ENCODE results near the gene CWH43.
"Not testable (repeated sequence)": the region's sequence is repeated elsewhere in the genome, so short reads cannot be mapped to it uniquely, and the experiment has no call there.

CWH43 gene

DNA sequence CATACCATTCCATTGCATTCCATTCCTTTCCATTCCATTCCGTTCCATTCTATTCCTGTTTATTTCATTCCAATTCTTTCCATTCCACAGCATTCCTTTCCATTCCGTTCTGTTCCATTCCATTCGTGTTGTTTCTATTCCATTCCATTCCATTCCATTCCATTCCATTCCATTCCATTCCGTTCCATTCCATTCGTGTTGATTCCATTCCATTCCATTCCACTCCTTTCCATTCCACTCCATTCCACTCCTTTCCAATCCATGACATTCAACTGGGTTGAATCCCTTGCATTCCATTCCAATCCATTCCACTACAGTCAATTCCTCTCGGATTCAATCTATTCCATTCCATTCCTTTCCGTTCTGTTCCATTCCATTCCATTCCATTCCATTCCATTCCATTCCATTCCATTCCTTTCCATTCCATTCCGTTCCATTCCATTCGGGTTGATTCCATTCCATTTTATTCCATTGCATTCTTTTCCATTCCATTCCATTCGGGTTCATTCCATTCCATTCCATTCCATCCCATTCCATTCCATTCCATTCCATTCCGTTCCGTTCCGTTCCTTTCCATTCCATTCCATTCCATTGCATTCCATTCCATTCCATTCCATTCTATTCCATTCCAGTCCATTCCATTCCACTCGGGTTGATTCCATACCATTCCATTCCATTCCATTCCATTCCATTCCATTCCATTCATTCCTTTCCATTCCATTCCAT, 112.1 kb downstream of the CWH43 start:
- not testable (repeated sequence) for DNase-seq

DNA sequence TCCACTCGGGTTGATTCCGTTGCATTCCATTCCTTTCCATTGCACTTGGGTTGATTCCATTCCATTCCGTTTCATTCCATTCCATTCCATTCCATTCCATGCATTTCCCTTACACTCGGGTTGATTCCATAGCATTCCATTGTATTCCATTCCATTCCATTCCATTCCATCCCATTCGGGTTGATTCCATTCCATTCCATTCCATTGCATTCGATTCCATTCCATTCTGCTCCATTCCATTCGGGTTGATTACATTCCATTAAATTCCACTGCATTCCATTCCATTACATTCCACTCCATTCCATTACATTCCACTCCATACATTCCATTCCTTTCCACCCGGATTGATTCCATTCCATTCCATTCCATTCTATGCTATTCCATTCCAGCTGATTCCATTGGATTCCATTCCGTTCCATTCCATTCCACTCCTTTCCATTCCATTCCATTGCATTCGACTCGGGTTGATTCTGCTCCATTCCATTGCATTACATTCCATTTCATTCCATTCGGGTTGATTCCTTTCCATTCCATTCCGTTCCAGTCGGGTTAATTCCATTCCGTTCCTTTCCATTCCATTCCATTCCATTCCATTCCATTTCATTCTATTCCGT, 113.9 kb downstream of the CWH43 start:
- DNase-seq: not testable (repeated sequence)

DNA sequence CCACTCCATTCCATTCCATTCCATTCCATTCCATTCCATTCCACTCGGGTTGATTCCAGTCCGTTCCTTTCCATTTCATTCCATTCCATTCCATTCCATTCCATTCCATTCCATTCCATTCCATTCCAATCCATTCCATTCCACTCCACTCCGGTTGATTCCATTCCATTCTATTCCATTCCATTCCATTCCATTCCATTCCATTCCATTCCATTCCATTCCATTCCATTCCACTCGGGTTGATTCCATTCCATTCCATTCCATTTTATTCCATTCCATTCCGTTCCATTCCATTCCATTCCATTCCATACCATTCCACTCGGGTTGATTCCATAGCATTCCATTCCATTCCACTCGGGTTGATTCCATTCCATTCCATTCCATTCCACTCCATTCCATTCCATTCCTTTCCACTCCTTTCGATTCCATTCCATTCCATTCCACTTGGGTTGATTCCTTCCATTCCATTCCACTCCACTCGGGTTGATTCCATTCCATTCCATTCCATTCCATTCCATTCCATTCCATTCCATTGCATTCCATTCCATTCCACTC, 116.3 kb downstream of the CWH43 start:
- not testable (repeated sequence) for DNase-seq

DNA sequence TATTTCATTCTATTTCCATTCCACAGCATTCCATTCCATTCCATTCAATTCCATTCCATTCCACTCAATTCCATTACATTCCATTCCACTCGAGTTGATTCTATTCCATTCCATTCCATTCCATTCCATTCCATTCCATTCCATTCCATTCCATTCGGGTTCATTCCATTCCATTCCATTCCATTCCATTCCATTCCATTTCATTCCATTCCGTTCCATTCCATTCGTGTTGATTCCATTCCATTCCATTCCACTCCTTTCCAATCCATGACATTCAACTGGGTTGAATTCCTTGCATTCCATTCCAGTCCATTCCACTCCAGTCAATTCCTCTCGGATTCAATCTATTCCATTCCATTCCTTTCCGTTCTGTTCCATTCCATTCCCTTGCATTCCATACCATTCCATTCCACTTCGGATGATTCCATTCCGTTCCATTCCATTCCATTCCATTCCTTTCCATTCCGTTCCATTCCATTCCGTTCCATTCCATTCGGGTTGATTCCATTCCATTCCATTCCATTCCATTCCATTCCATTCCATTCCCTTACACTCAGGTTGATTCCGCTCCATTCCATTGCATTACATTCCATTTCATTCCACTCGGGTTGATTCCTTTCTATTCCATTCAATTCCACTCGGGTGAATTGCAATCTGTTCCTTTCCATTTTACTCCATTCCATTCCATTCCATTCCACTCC, 117.5 kb downstream of the CWH43 start:
- not testable (repeated sequence) for DNase-seq

DNA sequence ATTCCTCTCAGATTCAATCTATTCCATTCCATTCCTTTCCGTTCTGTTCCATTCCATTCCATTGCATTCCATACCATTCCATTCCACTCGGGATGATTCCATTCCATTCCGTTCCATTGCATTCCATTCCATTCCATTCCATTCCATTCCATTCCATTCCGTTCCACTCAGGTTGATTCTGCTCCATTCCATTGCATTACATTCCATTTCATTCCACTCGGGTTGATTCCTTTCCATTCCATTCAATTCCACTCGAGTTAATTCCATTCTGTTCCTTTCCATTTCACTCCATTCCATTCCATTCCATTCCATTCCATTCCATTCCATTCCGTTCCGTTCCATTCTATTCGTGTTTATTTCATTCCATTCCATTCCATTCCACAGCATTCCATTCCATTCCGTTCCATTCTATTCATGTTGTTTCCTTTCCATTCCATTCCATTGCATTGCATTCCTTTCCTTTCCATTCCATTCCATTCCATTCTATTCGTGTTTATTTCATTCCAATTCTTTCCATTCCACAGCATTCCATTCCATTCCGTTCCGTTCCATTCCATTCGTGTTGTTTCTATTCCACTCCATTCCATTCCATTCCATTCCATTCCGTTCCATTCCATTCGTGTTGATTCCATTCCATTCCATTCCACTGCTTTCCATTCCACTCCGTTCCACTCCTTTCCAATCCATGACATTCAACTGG, 118.3 kb downstream of the CWH43 start:
- not testable (repeated sequence) for DNase-seq

DNA sequence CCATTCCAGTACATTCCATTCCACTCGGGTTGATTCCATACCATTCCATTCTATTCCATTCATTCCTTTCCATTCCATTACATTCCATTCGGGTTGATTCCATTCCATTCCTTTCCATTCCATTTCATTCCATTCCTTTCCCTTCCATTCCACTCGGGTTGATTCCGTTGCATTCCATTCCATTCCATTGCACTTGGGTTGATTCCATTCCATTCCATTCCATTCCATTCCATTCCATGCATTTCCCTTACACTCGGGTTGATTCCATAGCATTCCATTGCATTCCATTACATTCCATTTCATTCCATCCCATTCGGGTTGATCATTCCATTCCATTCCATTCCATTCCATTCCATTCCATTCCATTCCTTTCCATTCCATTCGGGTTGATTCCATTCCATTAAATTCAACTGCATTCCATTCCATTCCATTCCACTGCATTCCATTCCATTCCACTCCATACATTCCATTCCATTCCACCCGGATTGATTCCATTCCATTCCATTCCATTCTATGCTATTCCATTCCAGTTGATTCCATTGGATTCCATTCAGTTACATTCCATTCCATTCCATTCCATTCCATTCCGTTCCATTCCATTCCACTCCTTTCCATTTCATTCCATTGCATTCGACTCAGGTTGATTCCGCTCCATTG, 119.3 kb downstream of the CWH43 start:
- DNase-seq: not testable (repeated sequence)

DNA sequence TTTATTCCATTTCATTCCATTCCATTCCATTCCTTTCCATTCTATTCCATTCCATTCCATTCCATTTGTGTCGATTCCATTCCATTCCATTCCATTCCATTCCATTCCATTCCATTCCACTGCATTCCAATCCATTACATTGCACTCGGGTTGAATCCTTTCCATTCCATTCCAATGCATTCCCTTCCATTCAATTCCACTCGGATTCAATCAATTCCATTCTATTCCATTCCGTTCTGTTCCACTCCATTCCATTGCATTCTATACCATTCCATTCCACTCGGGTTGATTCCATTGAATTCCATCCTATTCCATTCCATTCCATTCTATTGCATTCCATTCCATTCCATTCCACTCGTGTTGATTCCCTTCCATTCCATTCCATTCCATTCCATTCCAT, 121.2 kb downstream of the CWH43 start:
- DNase-seq: not testable (repeated sequence)

DNA sequence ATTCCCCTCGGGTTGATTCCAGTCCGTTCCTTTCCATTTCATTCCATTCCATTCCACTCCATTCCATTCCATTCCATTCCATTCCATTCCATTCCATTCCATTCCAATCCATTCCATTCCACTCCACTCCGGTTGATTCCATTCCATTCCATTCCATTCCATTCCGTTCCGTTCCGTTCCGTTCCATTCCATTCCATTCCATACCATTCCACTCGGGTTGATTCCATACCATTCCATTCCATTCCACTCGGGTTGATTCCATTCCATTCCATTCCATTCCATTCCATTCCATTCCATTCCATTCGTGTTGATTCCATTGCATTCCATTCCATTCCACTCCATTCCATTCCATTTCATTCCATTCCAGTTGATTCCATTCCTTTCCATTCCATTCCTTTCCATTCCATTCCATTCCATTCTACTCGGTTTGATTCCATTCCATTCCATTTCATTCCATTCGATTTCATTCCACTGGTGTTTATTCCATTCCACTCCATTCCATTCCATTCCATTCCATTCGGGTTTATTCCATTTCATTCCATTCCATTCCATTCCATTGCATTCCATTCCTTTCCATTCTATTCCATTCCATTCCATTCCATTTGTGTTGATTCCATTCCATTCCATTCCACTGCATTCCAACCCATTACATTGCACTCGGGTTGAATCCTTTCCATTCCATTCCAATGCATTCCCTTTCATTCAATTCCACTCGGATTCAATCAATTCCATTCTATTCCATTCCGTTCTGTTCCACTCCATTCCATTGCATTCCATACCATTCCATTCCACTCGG, 122.3 kb downstream of the CWH43 start:
- not testable (repeated sequence) for DNase-seq

DNA sequence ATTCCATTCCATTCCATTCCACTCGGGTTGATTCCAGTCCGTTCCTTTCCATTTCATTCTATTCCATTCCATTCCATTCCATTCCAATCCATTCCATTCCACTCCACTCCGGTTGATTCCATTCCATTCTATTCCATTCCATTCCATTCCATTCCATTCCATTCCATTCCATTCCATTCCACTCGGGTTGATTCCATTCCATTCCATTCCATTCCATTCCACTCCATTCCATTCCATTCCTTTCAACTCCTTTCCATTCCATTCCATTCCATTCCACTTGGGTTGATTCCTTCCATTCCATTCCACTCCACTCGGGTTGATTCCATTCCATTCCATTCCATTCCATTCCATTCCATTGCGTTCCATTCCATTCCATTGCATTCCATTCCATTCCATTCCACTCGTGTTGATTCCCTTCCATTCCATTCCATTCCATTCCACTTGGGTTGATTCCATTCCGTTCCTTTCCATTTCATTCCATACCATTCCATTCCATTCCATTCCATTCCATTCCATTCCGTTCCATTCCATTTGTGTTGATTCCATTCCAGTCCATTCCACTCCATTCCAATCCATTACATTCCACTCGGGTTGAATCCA, 123.6 kb downstream of the CWH43 start:
- DNase-seq: not testable (repeated sequence)

DNA sequence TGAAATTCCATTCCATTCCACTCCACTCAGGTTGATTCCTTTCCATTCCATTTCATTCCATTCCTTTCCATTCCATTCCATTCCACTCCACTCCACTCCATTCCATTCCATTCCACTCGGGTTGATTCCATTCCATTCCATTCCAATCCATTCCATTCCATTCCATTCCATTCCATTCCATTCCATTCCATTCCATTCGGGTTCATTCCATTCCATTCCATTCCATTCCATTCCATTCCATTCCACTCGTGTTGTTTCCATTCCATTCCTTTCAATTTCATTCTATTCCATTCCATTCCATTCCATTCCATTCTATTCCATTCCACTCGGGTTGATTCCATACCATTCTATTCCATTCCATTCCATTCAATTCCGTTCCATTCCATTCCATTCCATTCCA, 124.5 kb downstream of the CWH43 start:
- not testable (repeated sequence) for DNase-seq
